Fibroblast of pulmonary artery (primary cell): ENCODE results near the gene BDKRB1.

ENCODE experiments used
- DNase-seq: peaks from one replicate; pipeline ENCODE4 v3.0.0-alpha.2; 2010; ENCODE audit warnings: low read depth
- H3K4me3 ChIP-seq: replicated peaks from 2 replicates; pipeline ENCODE4 v1.5.1; 2011; ENCODE audit warnings: low read depth, mild to moderate bottlenecking, control low read depth, low read length, moderate library complexity
- CTCF ChIP-seq: IDR thresholded peaks from 2 replicates; pipeline ENCODE4 v1.5.1; 2011; ENCODE audit warnings: mild to moderate bottlenecking, control low read depth, low read length, inconsistent platforms; ENCODE audit errors: missing control alignments

BDKRB1 gene

GRCh38 chr14:96263347-96264199 lies 7.6 kb downstream of the BDKRB1 start:
- no peak overlapping the region for H3K4me3 ChIP-seq
- no peak for TF ChIP-seq CTCF
- no peak for DNase-seq

- H3K4me3 ChIP-seq = no peak overlapping the region
- no peak for DNase-seq
- no peak for TF ChIP-seq CTCF
Measured at GRCh38 chr14:96264200-96264553, 8.2 kb downstream of the BDKRB1 start.

- peak; percentile 65 for TF ChIP-seq CTCF
- peak; percentile 63 for DNase-seq
Measured at GRCh38 chr14:96264853-96265252, 8.8 kb downstream of the BDKRB1 start.

GRCh38 chr14:96265383-96266095 lies 9.5 kb downstream of the BDKRB1 start:
- no peak for DNase-seq
- no peak for TF ChIP-seq CTCF
- H3K4me3 ChIP-seq = no peak overlapping the region

More at GRCh38 chr14:96264853-96265252, 8.8 kb downstream of the BDKRB1 start:
- no peak overlapping the region for H3K4me3 ChIP-seq

GRCh38 chr14:96267336-96267735 lies 11.3 kb downstream of the BDKRB1 start:
- peak; percentile 79 for DNase-seq
- no peak for TF ChIP-seq CTCF
- no peak overlapping the region for H3K4me3 ChIP-seq

- H3K4me3 ChIP-seq = no peak overlapping the region
- no peak for TF ChIP-seq CTCF
- no peak for DNase-seq
Measured at GRCh38 chr14:96267916-96268315, 11.9 kb downstream of the BDKRB1 start.
